Stimulated activated CD8-positive, alpha-beta memory T cell treated with anti-CD3 and anti-CD28 coated beads, Interleukin-12 subunit alpha, Interleukin-12 subunit beta, amount 100 ng/mL, for 24 hours (primary cell): Measurements from ENCODE around the gene ARNT2.

Experiments
- DNase-seq: peaks from one replicate; pipeline ENCODE4 v3.0.0-alpha.2; 2020; ENCODE audit errors: extremely low read depth

The ARNT2 gene

GRCh38 chr15:80466543-80466942 is 62.4 kb downstream of the ARNT2 start:
- no peak for DNase-seq

DNA sequence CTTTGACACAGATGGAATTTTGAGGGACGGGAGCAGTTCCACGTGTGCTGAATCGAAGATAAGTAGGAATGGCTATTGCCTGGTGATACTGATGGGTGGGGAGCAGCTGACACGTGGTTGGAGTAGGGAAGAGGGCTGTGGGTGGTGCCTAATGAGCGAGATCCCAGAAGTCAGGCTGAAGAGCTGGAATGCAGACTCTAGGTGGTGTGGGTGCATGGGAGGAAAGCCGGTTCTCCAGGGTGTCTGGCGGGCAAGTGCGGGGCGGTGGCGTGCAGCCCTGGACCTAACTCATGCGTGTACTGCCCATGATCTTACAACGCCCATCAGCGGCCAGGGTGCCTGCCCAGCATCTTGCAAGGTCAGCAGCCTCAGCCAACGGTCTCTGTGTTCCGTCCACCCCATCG is 63.1 kb downstream of the ARNT2 start:
- DNase-seq: no peak

- DNase-seq: no peak
These were observed 64.6 kb downstream of the ARNT2 start for GRCh38 chr15:80468796-80469195.

DNA sequence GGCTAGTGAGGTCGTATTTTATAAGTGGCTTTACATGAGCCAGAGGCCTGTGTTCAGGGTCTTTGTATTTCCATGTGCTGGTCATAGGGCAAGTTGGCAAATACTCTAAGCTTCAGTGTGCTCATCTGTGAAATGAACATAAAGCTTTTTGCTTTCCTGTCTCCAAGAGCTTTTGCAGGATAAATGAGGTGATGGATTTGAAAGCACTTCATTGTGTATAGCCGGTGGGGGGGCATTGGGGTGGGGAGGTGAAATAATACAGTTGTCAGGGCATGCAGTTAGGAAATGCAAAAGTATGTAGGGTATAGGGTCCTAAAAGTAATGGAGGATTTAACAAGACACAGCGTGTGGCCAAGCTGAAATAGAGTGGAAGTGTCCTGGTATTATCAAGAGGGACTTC is 67.7 kb downstream of the ARNT2 start:
- no peak for DNase-seq

DNA sequence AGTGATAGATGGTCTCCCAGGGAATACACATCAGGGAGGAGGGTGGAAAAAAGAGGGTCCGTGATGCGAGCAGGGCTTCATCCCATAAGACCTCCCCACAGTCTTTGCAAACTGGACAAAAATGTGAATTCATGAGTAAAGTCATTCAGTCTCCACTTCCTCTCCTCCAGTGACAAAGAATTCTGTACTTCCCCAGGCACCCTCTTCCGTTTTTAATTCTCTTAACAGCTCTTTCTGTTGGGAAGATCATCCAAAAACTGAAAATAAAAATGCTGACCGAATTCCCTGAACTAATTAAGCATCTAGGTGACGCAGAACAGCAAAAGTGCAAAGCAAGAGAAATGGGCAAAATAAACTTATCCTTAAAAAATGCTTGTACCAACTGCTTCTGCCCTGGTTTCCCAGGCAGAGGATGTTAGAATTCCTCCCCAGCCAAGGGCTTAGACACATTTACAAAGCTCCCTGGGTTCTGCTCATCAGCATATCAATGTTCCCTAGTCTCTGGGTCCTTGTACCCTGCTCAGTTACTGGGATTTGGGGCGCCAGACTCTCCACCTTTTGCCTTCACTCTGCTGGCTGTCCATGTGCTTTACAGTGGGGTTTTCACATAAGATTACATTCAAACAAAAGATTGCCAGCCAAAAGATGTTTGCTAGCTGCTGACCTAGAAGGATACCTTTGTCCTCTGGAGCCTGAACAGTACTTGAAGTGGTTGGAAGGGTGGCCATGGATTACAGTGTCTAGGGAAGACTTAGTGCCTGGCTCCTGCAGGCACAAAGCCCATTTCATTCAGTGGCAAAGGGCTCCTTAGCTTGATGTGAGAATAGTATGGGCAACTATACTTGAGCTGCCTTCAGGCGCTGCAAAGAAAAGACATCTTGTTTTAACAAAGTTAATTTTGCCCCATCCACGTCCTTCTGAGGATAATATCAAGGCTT is 69.4 kb downstream of the ARNT2 start:
- DNase-seq: no peak

DNA sequence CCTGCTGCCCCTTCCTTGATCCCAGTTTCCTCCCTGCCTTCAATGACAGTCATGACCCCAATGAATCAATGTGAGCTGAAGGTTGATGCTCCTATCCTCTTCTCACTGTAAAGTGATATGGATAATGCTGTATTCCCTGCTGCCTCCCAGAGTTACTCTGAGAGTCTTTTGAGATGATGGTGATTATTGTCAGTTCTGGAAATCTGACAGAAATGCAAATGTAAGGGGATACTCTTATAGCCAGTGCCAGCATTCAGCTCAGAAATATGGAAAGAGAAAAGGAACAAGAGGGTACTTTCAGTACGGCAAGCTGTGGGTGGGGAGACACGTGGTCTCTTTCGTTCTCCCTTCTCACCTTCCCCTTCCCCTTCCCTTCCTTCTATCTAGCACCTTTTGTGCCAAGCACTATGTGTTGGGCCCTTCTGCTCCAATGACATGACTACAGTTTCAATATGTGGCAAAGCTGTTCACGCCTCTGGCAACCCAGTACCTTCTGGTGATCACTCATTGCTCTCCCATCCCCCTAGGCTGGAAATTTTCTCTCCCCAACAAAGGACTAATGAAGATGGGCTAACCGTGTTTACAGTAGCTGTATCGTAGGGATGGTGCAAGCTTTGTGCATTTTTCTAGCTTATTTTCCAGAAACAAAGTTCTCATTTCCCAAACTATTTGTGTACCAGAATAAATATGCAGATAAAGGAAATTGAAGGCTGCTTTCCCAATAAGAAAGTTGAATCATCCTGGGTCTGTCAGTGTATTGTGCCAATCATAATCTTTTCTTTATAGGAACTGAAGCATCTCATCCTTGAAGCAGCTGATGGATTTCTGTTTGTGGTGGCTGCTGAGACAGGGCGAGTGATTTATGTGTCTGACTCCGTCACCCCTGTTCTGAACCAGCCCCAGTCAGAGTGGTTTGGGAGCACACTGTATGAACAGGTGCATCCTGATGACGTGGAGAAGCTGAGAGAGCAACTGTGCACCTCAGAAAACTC is 70.3 kb downstream of the ARNT2 start:
- DNase-seq: no peak

- DNase-seq: no peak
These were observed 71.4 kb downstream of the ARNT2 start for GRCh38 chr15:80475572-80475971.

GRCh38 chr15:80476036-80476435 is 71.9 kb downstream of the ARNT2 start:
- DNase-seq: no peak

DNA sequence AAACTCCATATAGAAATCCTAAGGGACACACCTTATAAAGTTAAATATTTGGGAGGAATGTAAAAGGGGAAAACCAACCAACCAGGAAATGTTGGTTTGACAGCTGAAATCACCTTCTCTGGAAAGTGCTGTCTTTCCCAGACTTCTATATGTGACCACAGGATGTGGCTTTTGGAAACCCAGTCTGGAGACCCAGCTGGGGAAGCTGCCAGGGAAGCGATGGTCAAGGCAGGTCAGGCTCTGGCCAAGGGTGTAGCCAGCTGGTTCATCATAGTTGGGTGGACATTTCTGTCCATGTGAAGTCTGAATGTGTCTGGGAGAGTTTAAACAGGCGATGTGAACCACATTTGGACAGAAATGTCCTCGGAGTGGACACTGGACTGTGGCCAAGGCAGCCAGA is 73.9 kb downstream of the ARNT2 start:
- no peak for DNase-seq

DNA sequence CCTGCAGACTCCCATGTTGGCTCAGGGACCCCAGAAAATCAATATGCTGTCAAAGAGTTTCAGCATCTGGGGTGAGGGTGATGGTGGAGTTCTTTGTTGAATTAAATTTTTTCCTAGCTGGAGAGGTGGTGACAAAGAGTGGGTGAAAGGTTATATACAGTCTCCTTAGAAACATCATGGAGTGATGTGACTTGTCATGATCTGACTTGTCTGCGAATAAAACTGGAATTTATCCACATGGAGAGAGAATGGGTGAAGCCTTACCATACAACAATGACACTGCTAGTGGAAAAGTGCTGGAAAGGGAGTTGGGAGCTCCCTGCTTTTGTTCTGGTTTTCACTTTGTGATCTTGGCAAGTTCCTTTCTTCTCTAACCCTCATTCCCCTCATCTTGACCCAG is 75.0 kb downstream of the ARNT2 start:
- DNase-seq: no peak

- DNase-seq: no peak
These were observed 76.1 kb downstream of the ARNT2 start for GRCh38 chr15:80480171-80480811.

- DNase-seq: no peak
These were observed 76.7 kb downstream of the ARNT2 start for GRCh38 chr15:80480909-80481308.

GRCh38 chr15:80482696-80483095 is 78.5 kb downstream of the ARNT2 start:
- DNase-seq: no peak

DNA sequence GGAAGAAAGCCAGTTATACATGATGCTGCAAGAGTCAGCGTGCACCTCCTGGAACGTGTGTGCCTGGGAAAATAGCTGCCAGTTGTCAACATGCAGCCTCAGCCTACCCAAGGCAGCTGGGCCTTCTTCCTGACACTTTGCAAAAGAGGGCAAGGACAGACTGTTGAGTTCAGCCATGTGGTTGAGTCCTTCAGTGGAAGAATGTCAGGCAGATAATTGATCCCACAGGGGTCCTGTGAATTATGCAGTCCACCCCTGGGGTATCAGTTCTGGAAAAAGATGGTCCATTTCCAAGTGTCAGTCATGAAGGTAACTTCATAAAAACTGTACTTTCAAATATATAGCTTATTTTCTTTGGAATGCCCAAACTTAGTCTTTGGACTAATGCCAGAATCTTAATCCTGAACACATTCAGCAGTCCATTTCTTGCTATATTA is 79.6 kb downstream of the ARNT2 start:
- DNase-seq: no peak

- DNase-seq: no peak
These were observed 80.2 kb downstream of the ARNT2 start for GRCh38 chr15:80484333-80484864.

DNA sequence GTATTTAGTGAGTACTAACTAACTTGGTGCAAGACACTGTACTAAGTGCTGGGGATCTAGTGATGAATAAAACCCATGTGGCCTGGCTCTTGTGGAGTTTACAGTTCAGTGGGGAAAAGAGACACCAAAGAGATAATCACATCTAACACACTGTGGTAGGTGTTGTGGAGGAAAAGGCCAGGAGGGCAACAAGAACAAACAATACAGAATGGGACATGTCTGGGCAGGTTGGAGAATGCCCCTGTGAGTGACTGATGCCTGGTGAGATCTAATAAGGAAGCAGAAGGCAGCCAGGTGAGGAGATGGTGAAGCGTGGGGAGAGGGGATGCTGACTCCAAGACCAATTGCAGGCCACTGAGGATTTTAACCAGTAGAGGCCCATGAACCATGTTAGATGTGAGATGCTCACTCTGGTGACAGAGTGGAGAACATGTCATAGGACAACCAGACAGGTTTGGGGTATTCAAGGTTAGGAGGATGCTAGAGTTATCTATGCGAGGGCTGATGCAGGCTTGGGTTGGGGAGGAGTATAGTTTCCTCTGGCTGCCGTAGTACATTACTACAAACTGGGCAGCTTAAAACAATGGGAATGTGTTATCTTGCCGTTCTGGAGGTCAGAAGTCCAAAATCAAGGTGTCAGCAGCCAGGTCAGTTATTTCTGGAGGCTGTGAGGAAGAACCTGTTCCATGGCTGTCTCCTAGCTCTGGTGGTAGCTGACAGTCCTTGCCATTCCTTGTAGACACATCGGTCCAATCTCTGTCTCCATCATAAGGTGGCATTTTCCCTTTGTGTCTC is 81.4 kb downstream of the ARNT2 start:
- no peak for DNase-seq

DNA sequence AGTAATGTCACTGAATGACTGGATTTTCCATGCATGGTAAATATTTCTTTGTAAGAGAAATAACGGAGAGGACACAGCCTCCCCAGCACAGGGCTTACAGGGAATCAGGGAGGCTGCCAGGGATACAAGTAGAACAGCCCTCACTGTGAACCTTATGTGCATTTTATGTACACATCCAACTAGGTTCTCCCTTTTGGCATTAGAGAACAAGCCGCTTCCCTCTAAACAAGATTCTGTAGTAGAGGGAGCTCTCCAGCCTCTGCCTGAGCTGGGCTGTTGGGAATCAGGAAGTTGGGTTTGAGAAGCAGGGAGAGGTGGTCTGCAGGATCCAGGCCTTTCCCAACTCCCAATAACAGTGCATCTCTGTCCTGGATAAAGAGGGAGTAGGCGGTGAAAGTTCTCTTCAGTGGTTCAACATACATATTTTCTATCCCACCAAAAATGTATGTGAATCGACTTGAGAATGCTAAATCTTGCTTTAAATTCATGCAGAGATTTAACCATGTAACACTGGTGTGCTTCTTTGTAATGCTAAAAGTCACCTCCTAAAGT is 83.7 kb downstream of the ARNT2 start:
- no peak for DNase-seq

DNA sequence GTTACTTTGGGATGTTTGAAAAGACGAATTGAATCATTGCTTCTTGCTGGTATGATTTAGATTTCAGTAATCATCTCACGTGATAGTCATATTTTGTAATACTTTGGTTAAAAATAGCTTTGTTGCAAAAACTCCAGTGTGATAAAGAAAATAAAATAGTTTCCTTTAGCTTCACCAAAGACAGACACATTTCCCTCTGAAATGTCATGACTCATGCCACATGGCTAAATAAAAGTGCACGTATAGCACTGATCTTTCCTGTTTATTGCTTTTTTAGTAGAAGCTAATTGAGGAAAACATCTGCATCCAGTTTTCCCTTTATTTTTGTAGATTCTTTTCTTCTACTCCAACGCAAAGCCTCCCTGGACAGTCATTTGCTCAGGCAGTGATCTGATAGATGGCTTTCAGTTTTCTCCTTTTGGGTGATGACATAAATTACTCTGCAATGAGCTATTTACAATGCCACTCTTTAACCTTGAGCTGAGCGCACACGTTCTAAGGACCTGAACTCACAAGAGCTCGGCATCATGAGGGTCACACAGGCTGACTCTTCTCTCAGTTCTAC is 84.9 kb downstream of the ARNT2 start:
- DNase-seq: no peak

GRCh38 chr15:80490431-80490990 is 86.3 kb downstream of the ARNT2 start:
- DNase-seq: no peak
